GM18508 (cell line): Measurements from ENCODE around the gene C19orf53.

ENCODE experiments used
- ATAC-seq: cut with Tn5 transposase; IDR thresholded peaks from one replicate; pipeline ENCODE4 v1.9.1; 2021; ENCODE audit warnings: moderate number of reproducible peaks; ENCODE audit not compliant: insufficient read depth, unreplicated experiment

Gene C19orf53

DNA sequence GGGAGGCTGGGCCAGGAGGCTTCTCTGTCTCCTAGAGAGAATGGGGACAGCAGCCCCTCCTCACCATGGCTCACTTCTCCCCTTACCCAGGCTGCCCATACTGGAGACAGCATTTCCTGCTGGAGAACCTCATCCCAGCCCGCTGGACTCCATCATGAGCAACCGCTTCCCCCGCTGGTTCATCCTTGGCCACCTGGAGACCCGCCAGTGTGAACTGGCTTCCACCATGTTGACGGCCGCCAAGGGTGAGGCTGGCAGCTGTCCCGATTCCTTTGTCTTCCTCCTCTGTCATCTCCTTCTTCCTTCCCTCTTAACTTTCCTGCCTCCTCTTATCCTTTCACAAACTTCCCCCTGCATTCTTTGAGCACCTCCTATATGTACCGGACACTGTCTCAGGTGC lies 49.0 kb downstream of the C19orf53 start:
- ATAC-seq = no peak

GRCh38 chr19:13823901-13824300 lies 49.6 kb downstream of the C19orf53 start:
- ATAC-seq = no peak

DNA sequence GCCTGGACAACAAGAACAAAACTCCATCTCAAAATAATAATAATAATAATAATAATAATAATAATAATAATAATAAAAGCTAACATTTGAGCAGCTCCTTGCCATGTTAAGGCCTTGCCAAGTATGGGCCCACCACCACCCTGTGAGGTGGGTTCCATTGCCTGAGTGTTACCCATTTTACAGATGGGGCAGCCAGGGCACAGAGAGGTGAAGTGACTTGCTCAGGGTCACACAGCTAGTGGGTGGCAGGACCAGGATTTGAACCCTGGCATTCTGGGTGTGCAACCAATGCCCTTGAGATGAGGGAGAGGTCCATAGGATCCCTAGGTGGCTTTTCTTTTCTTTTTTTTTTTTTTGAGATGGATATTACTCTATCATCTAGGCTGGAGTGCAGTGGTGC lies 50.4 kb downstream of the C19orf53 start:
- no peak for ATAC-seq

DNA sequence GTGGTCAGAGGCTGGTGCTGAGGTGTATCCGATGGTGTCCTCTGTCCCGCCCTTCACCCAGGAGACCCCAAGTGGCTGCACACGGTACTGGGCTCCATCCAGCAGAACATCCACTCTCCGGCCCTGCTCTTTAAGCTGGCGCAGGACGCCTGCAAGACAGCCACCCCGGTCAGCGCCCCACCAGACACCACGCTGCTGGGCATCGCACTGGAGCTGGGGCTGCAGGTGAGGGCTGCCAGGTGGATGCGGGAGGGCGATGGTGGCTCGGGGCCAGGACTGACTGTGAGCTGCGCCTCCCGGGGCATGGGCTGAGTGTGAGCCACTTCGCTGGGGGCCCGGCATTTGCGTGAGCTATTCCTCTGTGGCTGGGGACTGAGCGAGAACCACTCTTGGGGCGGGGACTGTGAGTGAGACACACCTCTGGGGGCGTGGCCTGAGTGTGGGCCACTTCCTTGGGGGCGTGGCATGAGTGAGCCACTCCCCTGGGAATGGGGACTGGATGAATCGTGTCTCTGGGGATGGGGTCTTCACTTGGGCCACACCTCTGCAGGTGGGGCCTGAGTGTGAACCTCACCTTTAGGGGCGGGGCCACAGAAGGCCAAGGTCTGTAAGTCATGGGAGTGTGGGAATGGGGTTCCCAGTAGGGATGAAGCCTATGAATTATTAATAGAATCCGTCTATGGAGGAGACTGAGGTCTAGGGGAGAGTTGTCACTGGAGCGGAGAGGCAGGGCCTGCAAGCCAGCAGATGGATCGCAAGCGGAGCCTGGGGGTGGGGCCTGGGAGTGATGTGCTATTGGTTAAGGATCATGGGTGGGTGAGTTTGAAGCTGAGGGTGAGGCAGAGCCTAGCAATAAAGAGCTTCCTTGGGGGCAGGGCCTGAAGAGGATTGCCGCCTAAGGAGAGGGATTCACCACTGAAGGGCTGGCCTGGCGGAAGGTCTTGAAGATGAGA lies 51.5 kb downstream of the C19orf53 start:
- ATAC-seq = no peak

GRCh38 chr19:13826652-13827235 lies 52.5 kb downstream of the C19orf53 start:
- no peak for ATAC-seq

DNA sequence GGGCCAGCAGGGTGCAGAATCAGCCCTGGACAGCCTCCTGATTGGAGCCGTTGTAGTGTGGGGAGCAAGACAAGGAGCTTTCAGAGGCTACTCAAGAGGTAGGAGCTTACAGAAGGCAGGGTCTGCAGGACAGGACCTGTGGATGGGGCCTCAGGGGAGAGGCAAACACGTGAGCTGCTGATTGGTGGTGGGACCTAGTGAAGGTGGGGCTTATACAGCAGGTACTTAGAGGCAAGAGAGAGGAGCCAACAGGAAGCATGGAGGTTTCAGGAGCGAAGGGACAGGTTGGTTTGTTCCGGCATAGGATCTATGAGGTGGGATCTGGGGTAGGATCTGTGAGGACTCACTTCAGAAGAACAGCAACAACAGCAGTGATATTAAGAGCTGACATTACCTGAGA lies 53.4 kb downstream of the C19orf53 start:
- ATAC-seq = no peak
